ENCODE measurements around the gene RHD.
"Not testable (repeated sequence)": the region's sequence is repeated elsewhere in the genome, so short reads cannot be mapped to it uniquely, and the experiment has no call there.

The RHD gene

GRCh38 chr1:25290043-25290442 lies 17.7 kb downstream of the RHD start:
- H3K27me3 ChIP-seq (replicated peaks in 2 of 5; ENCODE audit: control insufficient read depth in 4 of 5, insufficient read depth in 5 of 5, low read length in 4 of 5); H3K9me3 ChIP-seq (ENCODE audit: control extremely low read depth in 1 of 5, control insufficient read depth in 4 of 5, insufficient read depth in 2 of 5, low read depth in 1 of 5, low read length in 4 of 5); CTCF ChIA-PET; H3K4me3 ChIP-seq (ENCODE audit: control insufficient read depth in 1 of 7, extremely low read depth in 1 of 7, insufficient read depth in 4 of 7, low read depth in 2 of 7, low read length in 6 of 7); DNase-seq; H3K4me1 ChIP-seq (ENCODE audit: control extremely low read depth in 1 of 4, control insufficient read depth in 4 of 4, insufficient read depth in 4 of 4, low read length in 3 of 4); H3K27ac ChIP-seq (ENCODE audit: insufficient read depth in 1 of 2, low read depth in 1 of 2, low read length in 2 of 2, poor library complexity in 1 of 2, severe bottlenecking in 2 of 2); H3K36me3 ChIP-seq (ENCODE audit: control insufficient read depth in 4 of 4, insufficient read depth in 4 of 4, low read length in 3 of 4); POLR2A ChIA-PET: not testable (repeated sequence)
- WGBS (ENCODE audit: insufficient coverage), result no CpG with 5 or more reads among the region's 6 CpGs

- H3K27ac ChIP-seq (ENCODE audit: insufficient read depth in 1 of 2, low read depth in 1 of 2, low read length in 2 of 2, poor library complexity in 1 of 2, severe bottlenecking in 2 of 2); H3K4me3 ChIP-seq (ENCODE audit: control insufficient read depth in 1 of 7, extremely low read depth in 1 of 7, insufficient read depth in 4 of 7, low read depth in 2 of 7, low read length in 6 of 7); H3K27me3 ChIP-seq (replicated peaks in 2 of 5; ENCODE audit: control insufficient read depth in 4 of 5, insufficient read depth in 5 of 5, low read length in 4 of 5); H3K9me3 ChIP-seq (ENCODE audit: control extremely low read depth in 1 of 5, control insufficient read depth in 4 of 5, insufficient read depth in 2 of 5, low read depth in 1 of 5, low read length in 4 of 5); CTCF ChIA-PET; H3K36me3 ChIP-seq (ENCODE audit: control insufficient read depth in 4 of 4, insufficient read depth in 4 of 4, low read length in 3 of 4); H3K4me1 ChIP-seq (ENCODE audit: control extremely low read depth in 1 of 4, control insufficient read depth in 4 of 4, insufficient read depth in 4 of 4, low read length in 3 of 4); POLR2A ChIA-PET; DNase-seq: not testable (repeated sequence)
- no CpG with 5 or more reads among the region's 2 CpGs for WGBS (ENCODE audit: insufficient coverage)
Measured at GRCh38 chr1:25293426-25293825, 21.1 kb downstream of the RHD start.

- DNase-seq; CTCF ChIA-PET; H3K27ac ChIP-seq (ENCODE audit: insufficient read depth in 1 of 2, low read depth in 1 of 2, low read length in 2 of 2, poor library complexity in 1 of 2, severe bottlenecking in 2 of 2); H3K36me3 ChIP-seq (ENCODE audit: control insufficient read depth in 4 of 4, insufficient read depth in 4 of 4, low read length in 3 of 4); H3K9me3 ChIP-seq (ENCODE audit: control extremely low read depth in 1 of 5, control insufficient read depth in 4 of 5, insufficient read depth in 2 of 5, low read depth in 1 of 5, low read length in 4 of 5); POLR2A ChIA-PET; H3K27me3 ChIP-seq (replicated peaks in 2 of 5; ENCODE audit: control insufficient read depth in 4 of 5, insufficient read depth in 5 of 5, low read length in 4 of 5); H3K4me3 ChIP-seq (ENCODE audit: control insufficient read depth in 1 of 7, extremely low read depth in 1 of 7, insufficient read depth in 4 of 7, low read depth in 2 of 7, low read length in 6 of 7); H3K4me1 ChIP-seq (ENCODE audit: control extremely low read depth in 1 of 4, control insufficient read depth in 4 of 4, insufficient read depth in 4 of 4, low read length in 3 of 4): not testable (repeated sequence)
- no CpG with 5 or more reads among the region's 14 CpGs for WGBS (ENCODE audit: insufficient coverage)
Measured at GRCh38 chr1:25294889-25295826, 22.8 kb downstream of the RHD start.

GRCh38 chr1:25296501-25296900 lies 24.2 kb downstream of the RHD start:
- H3K27me3 ChIP-seq (replicated peaks in 2 of 5; ENCODE audit: control insufficient read depth in 4 of 5, insufficient read depth in 5 of 5, low read length in 4 of 5); CTCF ChIA-PET; POLR2A ChIA-PET; H3K36me3 ChIP-seq (ENCODE audit: control insufficient read depth in 4 of 4, insufficient read depth in 4 of 4, low read length in 3 of 4); H3K27ac ChIP-seq (ENCODE audit: insufficient read depth in 1 of 2, low read depth in 1 of 2, low read length in 2 of 2, poor library complexity in 1 of 2, severe bottlenecking in 2 of 2); DNase-seq; H3K4me3 ChIP-seq (ENCODE audit: control insufficient read depth in 1 of 7, extremely low read depth in 1 of 7, insufficient read depth in 4 of 7, low read depth in 2 of 7, low read length in 6 of 7); H3K9me3 ChIP-seq (ENCODE audit: control extremely low read depth in 1 of 5, control insufficient read depth in 4 of 5, insufficient read depth in 2 of 5, low read depth in 1 of 5, low read length in 4 of 5); H3K4me1 ChIP-seq (ENCODE audit: control extremely low read depth in 1 of 4, control insufficient read depth in 4 of 4, insufficient read depth in 4 of 4, low read length in 3 of 4): not testable (repeated sequence)
- no CpG with 5 or more reads among the region's 8 CpGs for WGBS (ENCODE audit: insufficient coverage)

- CTCF ChIA-PET; H3K4me3 ChIP-seq (ENCODE audit: control insufficient read depth in 1 of 7, extremely low read depth in 1 of 7, insufficient read depth in 4 of 7, low read depth in 2 of 7, low read length in 6 of 7); POLR2A ChIA-PET; H3K27ac ChIP-seq (ENCODE audit: insufficient read depth in 1 of 2, low read depth in 1 of 2, low read length in 2 of 2, poor library complexity in 1 of 2, severe bottlenecking in 2 of 2); H3K36me3 ChIP-seq (ENCODE audit: control insufficient read depth in 4 of 4, insufficient read depth in 4 of 4, low read length in 3 of 4); H3K4me1 ChIP-seq (ENCODE audit: control extremely low read depth in 1 of 4, control insufficient read depth in 4 of 4, insufficient read depth in 4 of 4, low read length in 3 of 4); H3K9me3 ChIP-seq (ENCODE audit: control extremely low read depth in 1 of 5, control insufficient read depth in 4 of 5, insufficient read depth in 2 of 5, low read depth in 1 of 5, low read length in 4 of 5); DNase-seq; H3K27me3 ChIP-seq (replicated peaks in 2 of 5; ENCODE audit: control insufficient read depth in 4 of 5, insufficient read depth in 5 of 5, low read length in 4 of 5): not testable (repeated sequence)
- 97% methylated on average over 7 of the region's 9 CpGs for WGBS (ENCODE audit: insufficient coverage)
Measured at GRCh38 chr1:25300729-25301128, 28.4 kb downstream of the RHD start.

GRCh38 chr1:25302330-25302729 lies 30.0 kb downstream of the RHD start:
- H3K4me3 ChIP-seq (ENCODE audit: control insufficient read depth in 1 of 7, extremely low read depth in 1 of 7, insufficient read depth in 4 of 7, low read depth in 2 of 7, low read length in 6 of 7); H3K27ac ChIP-seq (ENCODE audit: insufficient read depth in 1 of 2, low read depth in 1 of 2, low read length in 2 of 2, poor library complexity in 1 of 2, severe bottlenecking in 2 of 2); CTCF ChIA-PET; H3K4me1 ChIP-seq (ENCODE audit: control extremely low read depth in 1 of 4, control insufficient read depth in 4 of 4, insufficient read depth in 4 of 4, low read length in 3 of 4); H3K27me3 ChIP-seq (replicated peaks in 2 of 5; ENCODE audit: control insufficient read depth in 4 of 5, insufficient read depth in 5 of 5, low read length in 4 of 5); H3K9me3 ChIP-seq (ENCODE audit: control extremely low read depth in 1 of 5, control insufficient read depth in 4 of 5, insufficient read depth in 2 of 5, low read depth in 1 of 5, low read length in 4 of 5); H3K36me3 ChIP-seq (ENCODE audit: control insufficient read depth in 4 of 4, insufficient read depth in 4 of 4, low read length in 3 of 4); POLR2A ChIA-PET: not testable (repeated sequence)
- WGBS (ENCODE audit: insufficient coverage), result no CpG with 5 or more reads among the region's 3 CpGs
- DNase-seq, result peak in 1 of 3 donors; percentile 18

GRCh38 chr1:25304936-25305335 lies 32.6 kb downstream of the RHD start:
- H3K27ac ChIP-seq (ENCODE audit: insufficient read depth in 1 of 2, low read depth in 1 of 2, low read length in 2 of 2, poor library complexity in 1 of 2, severe bottlenecking in 2 of 2); DNase-seq; H3K27me3 ChIP-seq (replicated peaks in 2 of 5; ENCODE audit: control insufficient read depth in 4 of 5, insufficient read depth in 5 of 5, low read length in 4 of 5); H3K9me3 ChIP-seq (ENCODE audit: control extremely low read depth in 1 of 5, control insufficient read depth in 4 of 5, insufficient read depth in 2 of 5, low read depth in 1 of 5, low read length in 4 of 5); H3K4me3 ChIP-seq (ENCODE audit: control insufficient read depth in 1 of 7, extremely low read depth in 1 of 7, insufficient read depth in 4 of 7, low read depth in 2 of 7, low read length in 6 of 7); POLR2A ChIA-PET; H3K4me1 ChIP-seq (ENCODE audit: control extremely low read depth in 1 of 4, control insufficient read depth in 4 of 4, insufficient read depth in 4 of 4, low read length in 3 of 4); H3K36me3 ChIP-seq (ENCODE audit: control insufficient read depth in 4 of 4, insufficient read depth in 4 of 4, low read length in 3 of 4); CTCF ChIA-PET: not testable (repeated sequence)
- 95% methylated on average over 3 of the region's 4 CpGs for WGBS (ENCODE audit: insufficient coverage)

Data from common myeloid progenitor, CD34-positive (primary cell).